Superior temporal gyrus (tissue), 1 donor: ENCODE measurements around the gene TPPP.
"Not testable (repeated sequence)": the region's sequence is repeated elsewhere in the genome, so short reads cannot be mapped to it uniquely, and the experiment has no call there.

Source experiments
- DNase-seq: peaks from one replicate; pipeline ENCODE4 v3.0.0-alpha.2; 2016; ENCODE audit errors: extremely low spot score

The TPPP gene

GRCh38 chr5:694042-694431 is 885 bp upstream of the TPPP start:
- not testable (repeated sequence) for DNase-seq

DNA sequence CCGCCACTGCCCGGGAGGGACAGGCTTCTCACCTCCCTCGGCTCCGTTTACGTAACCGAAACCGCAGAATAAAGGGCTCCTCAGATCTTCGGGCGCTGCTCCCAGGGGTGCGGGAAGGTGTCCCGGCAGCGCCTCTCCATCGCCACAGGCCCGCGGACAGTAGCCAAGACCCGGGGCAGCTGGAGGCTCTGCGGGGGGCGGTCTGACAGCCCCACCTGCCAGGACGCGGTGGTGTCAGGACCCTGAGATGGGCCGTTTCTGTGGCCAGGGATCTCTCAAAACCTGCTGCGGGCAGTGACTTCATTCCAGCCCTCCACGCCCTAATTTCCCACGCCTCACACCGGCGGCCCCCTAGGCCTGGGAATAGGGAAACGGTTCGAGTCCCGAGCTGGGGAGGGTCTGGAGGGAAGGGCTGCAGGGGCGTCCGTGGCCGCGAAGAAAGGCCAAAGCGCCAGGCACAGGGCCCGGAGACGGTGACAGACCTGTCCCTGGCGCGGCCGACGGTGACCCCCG is 567 bp downstream of the TPPP start:
- not testable (repeated sequence) for DNase-seq

DNA sequence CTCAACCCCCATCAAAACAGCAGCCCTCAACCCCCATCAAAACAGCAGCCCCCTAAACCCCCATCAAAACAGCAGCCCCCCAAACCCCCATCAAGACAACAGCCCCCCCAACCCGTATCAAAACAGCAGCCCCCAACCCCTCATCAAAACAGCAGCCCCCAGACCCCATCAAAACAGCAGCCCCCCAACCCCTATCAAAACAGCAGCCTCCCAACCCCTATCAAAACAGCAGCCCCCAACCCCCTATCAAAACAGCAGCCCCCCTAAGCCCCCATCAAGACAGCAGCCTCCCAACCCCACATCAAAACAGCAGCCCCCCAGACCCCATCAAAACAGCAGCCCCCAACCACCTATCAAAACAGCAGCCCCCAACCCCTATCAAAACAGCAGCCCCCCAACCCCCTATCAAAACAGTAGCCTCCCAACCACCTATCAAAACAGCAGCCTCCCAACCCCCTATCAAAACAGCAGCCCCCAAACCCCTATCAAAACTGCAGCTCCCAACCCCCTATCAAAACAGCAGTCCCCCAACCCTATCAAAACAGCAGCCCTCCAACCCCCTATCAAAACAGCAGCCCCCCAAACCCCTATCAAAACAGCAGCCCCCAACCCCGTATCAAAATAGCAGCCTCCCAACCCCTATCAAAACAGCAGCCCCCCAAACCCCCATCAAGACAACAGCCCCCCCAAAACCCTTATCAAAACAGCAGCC is 1.2 kb downstream of the TPPP start:
- no peak for DNase-seq

GRCh38 chr5:691049-691448 is 2.1 kb downstream of the TPPP start:
- DNase-seq: not testable (repeated sequence)

- DNase-seq: not testable (repeated sequence)
Measured at GRCh38 chr5:690293-690692, 2.9 kb downstream of the TPPP start.

DNA sequence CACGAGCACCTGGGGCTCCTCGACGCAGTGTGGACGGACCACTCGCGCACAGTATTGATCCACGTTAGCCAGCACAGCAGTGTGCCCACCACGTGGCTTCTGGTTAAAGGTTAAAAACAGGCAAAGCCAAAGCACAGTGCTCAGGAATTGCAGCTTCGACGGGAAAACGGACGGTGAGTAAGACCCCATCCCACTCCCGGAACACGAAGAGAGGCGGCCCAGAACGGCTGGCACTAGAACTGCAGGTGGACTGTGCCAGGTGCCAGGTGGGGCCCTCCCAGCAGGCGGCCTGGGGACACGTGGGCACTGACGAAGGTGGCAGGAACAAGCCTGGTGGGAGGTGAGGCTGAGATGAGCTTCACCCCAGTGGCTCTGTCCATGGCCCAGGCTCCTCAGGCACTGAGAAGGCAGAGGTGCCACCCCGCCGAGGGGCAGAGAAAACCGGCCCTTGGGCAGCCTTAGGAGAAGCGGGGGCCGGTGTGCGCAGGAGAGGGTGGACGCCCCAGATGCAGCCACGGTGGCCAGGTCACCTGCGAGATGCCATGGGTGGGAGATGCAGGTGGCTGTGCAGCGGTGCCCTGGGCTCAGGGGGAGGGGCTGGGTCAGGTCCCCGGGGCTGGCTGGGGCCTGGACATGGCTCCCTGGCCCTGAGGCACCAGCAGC is 4.7 kb downstream of the TPPP start:
- not testable (repeated sequence) for DNase-seq

GRCh38 chr5:686936-687335 is 6.2 kb downstream of the TPPP start:
- not testable (repeated sequence) for DNase-seq

DNA sequence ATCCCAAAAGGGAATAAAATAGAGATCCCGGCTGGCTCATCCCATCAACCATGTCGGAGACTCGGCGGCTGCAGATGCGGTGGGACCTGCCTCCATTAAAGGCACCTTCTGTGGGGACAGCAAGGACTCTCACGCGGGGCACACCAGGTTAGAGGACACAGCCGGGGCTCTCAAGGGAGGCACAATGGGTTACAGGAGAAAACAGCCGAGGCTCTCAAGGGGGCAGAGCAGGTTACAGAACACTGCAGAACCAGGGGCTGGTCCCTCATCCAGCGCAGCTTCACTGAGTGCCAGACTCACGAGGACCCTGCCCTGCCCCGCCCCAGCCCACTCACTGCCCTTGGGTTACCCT is 7.0 kb downstream of the TPPP start:
- DNase-seq: not testable (repeated sequence)

DNA sequence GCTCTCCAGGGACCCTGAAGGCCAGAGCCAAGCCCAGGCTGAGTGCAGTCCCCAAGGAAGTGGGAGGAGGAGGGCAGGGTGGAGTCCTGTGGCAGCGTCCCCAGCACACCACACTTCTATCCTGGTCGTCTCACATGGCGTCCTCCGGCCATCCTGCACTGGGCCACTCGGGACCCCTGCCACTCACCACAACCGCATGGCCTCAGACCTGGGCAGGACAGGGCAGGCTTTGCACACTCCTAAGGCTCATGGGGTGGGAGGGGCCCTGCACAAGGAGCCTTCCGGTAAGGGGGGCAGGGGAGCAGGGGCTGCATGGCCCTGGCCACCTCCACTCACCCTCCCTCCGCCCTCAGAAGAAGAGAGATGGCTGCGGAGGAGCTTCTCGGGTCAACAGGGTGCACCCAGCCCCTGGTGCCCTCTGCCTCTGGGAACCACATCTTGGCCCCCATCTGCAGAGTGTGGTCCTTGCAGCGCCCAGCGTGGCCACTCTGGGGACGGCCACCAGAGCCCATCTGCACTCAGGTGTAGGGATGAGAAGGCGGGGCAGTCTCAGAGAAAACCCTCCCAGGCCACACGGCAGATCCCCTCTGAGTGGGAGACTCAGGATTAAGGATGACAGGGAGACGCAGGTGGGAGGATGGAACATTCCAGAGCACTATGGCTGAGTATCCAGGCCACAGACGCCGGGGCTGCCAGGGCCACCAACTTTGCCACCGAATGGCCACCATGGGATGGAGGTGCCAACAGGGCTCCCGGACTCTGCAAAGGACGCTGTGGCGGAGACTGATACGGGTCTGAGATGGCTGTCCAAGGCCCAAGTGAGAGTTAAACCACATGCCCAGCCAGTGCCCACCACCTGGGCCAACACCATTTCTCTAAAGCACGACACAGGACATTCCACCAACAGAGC is 7.6 kb downstream of the TPPP start:
- DNase-seq: no peak

GRCh38 chr5:684751-685216 is 8.4 kb downstream of the TPPP start:
- no peak for DNase-seq

DNA sequence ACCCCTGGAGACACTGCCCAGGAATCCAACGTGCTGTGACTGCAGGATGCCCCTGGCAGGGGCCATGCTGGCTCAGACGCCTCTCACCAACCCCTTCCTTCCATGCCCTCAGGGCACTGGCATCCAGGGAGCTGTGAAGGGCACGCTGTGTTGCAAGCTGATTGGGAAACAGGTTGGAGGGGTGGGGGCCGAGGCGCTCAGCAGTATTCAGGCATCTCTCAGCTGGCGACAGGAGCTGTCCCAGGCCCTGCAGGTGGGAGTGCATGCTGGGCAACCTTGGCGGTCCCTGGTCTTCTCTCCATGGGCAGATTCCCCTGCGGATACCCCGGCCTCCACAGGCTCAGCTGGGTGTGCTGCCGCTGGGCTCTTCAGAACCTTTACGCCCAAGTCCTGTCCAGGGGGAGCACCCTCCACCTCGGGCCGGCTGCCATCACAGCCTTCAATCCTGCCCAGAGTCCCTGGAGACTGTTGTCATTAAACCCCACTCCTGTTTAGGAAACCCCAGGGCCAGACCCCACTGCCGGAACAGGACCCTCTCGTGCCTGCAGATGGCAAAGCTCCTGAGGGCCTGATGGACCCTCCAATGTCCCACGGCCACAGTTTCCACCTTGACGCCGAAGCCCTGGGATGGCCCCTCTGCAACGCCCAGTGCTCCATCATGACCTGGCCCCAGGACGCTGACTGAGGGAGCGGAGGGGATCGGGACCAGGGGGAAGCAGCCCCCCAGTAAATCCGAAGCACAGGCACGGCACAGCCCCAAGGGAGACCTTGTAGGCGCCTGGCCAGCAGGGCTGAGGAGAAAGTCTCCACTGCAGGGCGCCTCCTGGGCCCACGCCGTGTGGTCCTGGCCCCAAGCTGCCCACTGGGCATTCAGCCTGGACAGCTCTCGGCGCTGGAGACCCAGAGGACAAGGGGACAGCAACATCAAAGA is 9.3 kb downstream of the TPPP start:
- DNase-seq: no peak

- not testable (repeated sequence) for DNase-seq
Measured at GRCh38 chr5:682651-683358, 10.3 kb downstream of the TPPP start.

DNA sequence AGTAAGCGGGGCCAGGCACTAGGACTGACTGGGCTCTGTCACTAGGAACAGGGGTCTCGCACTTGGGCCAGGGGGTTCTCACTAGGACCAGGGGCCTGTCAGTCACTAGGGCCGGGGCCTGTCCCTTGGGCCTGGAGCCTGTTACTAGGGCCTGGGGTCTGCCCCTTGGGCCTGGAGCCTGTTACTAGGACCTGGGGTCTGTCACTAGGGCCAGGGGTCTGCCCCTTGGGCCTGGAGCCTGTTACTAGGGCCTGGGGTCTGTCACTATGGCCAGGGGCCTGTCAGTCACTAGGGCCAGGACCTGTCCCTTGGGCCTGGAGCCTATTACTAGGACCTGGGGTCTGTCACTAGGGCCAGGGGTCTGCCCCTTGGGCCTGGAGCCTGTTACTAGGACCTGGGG is 10.9 kb downstream of the TPPP start:
- not testable (repeated sequence) for DNase-seq

- not testable (repeated sequence) for DNase-seq
Measured at GRCh38 chr5:681317-682191, 11.6 kb downstream of the TPPP start.

DNA sequence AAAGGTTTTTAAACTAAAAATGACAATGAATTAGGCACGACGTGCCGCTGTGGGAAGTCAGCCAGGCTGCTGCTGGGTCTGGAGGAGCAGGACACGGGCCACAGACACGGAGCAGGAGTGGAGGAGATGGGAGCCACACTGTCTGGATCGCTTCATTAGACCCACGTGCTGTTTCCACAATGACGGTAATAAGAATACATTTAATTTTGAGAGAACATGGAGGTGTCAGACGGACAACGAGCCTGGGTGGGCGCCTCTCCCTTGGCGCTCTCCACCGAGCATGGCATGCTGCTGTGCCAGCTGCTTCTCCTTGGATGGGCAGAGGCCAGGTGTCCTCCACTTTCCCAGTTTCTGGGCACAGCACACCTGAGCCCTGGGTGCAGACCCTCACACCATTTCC is 12.3 kb downstream of the TPPP start:
- DNase-seq: not testable (repeated sequence)

GRCh38 chr5:680118-680795 is 12.9 kb downstream of the TPPP start:
- not testable (repeated sequence) for DNase-seq

DNA sequence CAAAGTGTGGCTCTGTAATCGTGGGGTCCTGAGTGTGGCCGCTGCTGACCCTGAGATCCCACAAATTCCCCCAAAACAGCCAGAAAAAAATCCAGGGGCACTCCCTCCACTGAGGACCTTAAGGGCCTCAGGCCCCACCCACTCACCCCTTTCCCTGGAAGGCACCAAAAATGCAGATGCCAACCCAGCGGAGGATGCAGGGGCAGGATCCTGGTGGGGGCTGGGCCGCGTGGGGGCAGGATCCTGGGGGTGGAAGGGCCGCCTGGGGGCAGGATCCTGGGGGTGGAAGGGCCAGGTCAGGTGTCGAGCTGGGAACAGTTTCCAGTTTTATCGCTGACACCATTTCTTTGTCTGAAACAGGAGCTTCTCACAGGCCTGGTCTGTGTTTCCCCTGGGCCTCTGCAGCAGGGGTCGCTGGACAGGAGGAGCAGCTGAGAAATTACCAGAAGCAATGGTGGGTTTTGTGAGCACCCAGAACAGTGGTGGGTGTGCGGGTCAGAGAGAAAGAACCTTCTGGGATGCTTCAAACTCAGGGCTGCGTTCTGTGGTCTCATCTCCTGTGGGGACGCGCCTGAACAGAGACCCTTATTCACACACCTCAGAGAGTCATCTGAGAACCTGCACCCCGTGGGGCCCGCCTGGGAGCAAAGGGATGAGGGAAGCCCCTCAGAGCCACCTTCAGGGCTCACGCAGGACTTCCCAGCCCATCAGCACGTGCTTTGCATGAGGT is 13.8 kb downstream of the TPPP start:
- DNase-seq: not testable (repeated sequence)

DNA sequence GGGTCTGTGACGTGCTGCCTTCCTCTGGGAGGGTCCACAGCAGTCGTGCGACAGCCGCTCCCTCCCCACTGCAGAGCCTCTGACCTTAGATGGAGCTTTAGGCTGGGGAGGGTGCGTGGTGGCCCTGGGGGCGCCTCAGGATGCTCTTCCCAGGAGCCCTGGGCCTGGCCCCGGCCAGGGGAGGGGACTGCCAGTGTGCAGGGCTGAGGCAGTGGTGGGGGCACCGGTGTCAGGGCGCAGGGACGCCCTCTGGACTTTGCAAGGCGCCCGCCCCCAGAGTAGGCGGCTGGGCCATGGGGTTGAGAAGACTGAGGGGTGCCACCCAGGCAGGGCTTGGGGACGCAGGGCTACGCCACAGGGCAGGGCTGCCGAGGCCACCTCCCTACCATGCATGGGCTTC is 14.6 kb downstream of the TPPP start:
- not testable (repeated sequence) for DNase-seq
